Kidney epithelial cell (primary cell): ENCODE measurements around the gene FCRL3. TPM values are rescaled to one million over a fixed set of nuclear protein-coding genes. Genes with fewer than 3 reads are reported as not detected.

Experiments
- DNase-seq: peaks from one replicate; pipeline ENCODE4 v3.0.0-alpha.2; 2010; ENCODE audit warnings: low read depth
- H3K27me3 ChIP-seq: 2 replicates; pipeline ENCODE4 v1.6.0; 2011; ENCODE audit warnings: low read length; ENCODE audit not compliant: control insufficient read depth, insufficient read depth
- H3K36me3 ChIP-seq: 2 replicates; pipeline ENCODE4 v1.5.1; 2011; ENCODE audit warnings: low read length; ENCODE audit not compliant: control insufficient read depth, insufficient read depth
- H3K4me3 ChIP-seq: 2 replicates; pipeline ENCODE4 v1.5.1; 2011; ENCODE audit warnings: low read depth, mild to moderate bottlenecking, control low read depth, low read length
- CTCF ChIP-seq: IDR thresholded peaks from 2 replicates; pipeline ENCODE4 v1.5.1; 2011; ENCODE audit warnings: mild to moderate bottlenecking, moderate library complexity, low read length, control low read depth, inconsistent platforms; ENCODE audit not compliant: insufficient read depth, poor library complexity, severe bottlenecking
- total RNA-seq: library from RNA; depleted of rRNA; stranded (reverse); fragments of >200 nt; gene quantifications from 2 replicates; pipeline ENCODE4 v1.2.3, GENCODE V29; 2015

Gene FCRL3
- total RNA-seq, 1 donor from 2014 or later, result not detected

GRCh38 chr1:157671895-157672294 is 28.7 kb downstream of the FCRL3 start:
- no peak for TF ChIP-seq CTCF
- DNase-seq, result no peak

DNA sequence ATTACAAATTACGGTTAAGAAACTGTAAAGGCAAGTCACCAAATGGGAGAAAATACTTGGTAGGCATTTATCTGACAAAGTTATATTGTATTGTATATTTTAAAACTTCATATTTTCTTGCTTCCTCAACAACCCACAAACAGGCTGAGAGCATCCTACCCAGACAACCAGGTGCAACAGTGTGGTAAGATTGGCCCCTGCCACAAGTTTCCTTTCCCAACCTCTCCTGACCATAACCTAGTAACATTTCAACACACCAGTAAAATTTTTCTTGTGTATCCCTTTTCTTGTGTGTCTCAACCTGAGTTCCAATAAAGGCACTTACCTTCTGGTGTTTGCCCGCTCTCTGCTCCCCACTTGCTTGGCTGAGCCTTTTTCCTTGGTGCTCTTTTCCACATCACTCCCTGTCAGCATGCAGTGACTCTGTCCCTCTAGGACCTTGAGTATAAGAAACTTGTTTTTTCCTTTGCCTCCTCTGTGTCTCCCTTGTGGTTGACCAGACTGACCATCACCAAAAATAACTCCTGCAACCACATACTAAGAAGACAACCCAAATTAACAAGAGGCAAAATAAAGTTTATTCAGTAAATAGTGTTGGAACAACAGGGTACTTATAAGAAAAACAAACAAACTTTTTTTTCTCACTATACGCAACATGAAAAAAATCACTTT is 40.9 kb downstream of the FCRL3 start:
- TF ChIP-seq CTCF, result no peak
- H3K4me3 ChIP-seq, result no peak overlapping the region
- no peaks in the 10 kb centered on the region for H3K27me3 ChIP-seq
- H3K36me3 ChIP-seq, result no peaks in the 10 kb centered on the region
- no peak for DNase-seq

More at GRCh38 chr1:157671895-157672294, 28.7 kb downstream of the FCRL3 start:
- Histone ChIP-seq H3K4me3 (no peak overlapping the region), H3K36me3 (no peaks in the 10 kb centered on the region), H3K27me3 (no peaks in the 10 kb centered on the region)

DNA sequence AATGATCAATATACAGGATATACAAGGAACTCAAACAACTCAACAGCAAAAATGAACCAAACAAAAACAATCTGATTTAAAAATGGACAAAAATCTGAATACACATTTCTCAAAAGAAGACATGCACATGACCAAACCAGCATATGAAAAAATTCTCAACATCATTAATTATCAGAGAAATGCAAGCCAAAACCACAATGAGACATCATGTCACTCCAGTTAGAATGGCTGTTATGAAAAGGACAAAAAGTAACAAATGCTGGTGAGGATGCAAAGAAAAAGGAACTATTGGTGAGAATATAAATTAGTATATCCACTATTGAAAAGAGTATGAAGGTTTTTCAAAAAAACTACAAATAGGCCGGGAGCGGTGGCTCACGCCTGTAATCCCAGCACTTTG is 42.0 kb downstream of the FCRL3 start:
- no peak for TF ChIP-seq CTCF
- no peak for DNase-seq
- H3K4me3 ChIP-seq, result no peak overlapping the region
- H3K36me3 ChIP-seq, result no peaks in the 10 kb centered on the region
- H3K27me3 ChIP-seq, result no peaks in the 10 kb centered on the region

GRCh38 chr1:157653494-157653873 is 47.1 kb downstream of the FCRL3 start:
- no peak for DNase-seq
- H3K27me3 ChIP-seq, result no peaks in the 10 kb centered on the region
- no peak for TF ChIP-seq CTCF
- no peaks in the 10 kb centered on the region for H3K36me3 ChIP-seq
- no peak overlapping the region for H3K4me3 ChIP-seq

GRCh38 chr1:157652859-157653493 is 47.6 kb downstream of the FCRL3 start:
- H3K27me3 ChIP-seq, result no peaks in the 10 kb centered on the region
- no peak for DNase-seq
- H3K4me3 ChIP-seq, result no peak overlapping the region
- TF ChIP-seq CTCF, result no peak
- no peaks in the 10 kb centered on the region for H3K36me3 ChIP-seq

DNA sequence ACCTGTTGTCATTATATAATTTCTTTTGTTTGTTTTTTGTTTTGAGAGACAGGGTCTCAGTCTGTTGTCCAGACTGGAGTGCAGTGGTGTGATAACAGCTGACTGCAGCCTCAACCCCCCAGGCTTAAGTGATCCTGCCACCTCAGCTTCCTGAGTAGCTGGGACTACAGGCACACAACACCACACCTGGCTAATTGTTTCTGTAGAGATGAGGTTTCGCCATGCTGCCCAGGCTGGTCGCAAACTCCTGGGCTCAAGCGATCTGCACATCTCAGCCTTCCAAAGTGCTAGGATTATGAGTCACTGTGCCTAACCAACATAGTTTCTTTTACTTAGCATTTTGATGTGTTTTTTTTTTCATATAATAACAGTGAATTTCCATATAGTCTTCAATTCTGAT is 52.3 kb downstream of the FCRL3 start:
- TF ChIP-seq CTCF, result no peak
- H3K36me3 ChIP-seq, result no peaks in the 10 kb centered on the region
- no peak for DNase-seq
- peaks cover 2% of the 10 kb centered on the region for H3K27me3 ChIP-seq
- H3K4me3 ChIP-seq, result no peak overlapping the region
